ENCODE measurements around the gene PRRT2.
A peak's percentile ranks its signal among the peaks of the same experiment; 100 is the strongest.

Gene PRRT2

GRCh38 chr16:29819506-29819905 is 7.5 kb downstream of the PRRT2 start:
- TF ChIP-seq CTCF (IDR thresholded peaks at IDR 0.05; ENCODE audit: low read depth, low read length, missing control alignments) = no peak
- peak overlapping the region; percentile 90 for H3K4me3 ChIP-seq (ENCODE audit: low read depth, low read length)
- no peak for DNase-seq (ENCODE audit: low read depth)

- no peak for TF ChIP-seq CTCF (IDR thresholded peaks at IDR 0.05; ENCODE audit: low read depth, low read length, missing control alignments)
- peak within 1 kb of the TSS; percentile 90 for H3K4me3 ChIP-seq (ENCODE audit: low read depth, low read length)
- DNase-seq (ENCODE audit: low read depth) = no peak
Observed at GRCh38 chr16:29820271-29820701, 8.3 kb downstream of the PRRT2 start, which contains the start of gene MVP. TSS of gene MVP (plus strand) at chr16:29820462. CDS start at chr16:29830550, 10,088 bp downstream.

- TF ChIP-seq CTCF (IDR thresholded peaks at IDR 0.05; ENCODE audit: low read depth, low read length, missing control alignments) = no peak
- H3K4me3 ChIP-seq (ENCODE audit: low read depth, low read length) = peak overlapping the region; percentile 90
- DNase-seq (ENCODE audit: low read depth) = no peak
Observed at GRCh38 chr16:29820730-29821642, 9.0 kb downstream of the PRRT2 start.

GRCh38 chr16:29821643-29822115 is 9.7 kb downstream of the PRRT2 start:
- DNase-seq (ENCODE audit: low read depth) = no peak
- no peak for TF ChIP-seq CTCF (IDR thresholded peaks at IDR 0.05; ENCODE audit: low read depth, low read length, missing control alignments)
- H3K4me3 ChIP-seq (ENCODE audit: low read depth, low read length) = peak overlapping the region; percentile 90

- no peak for TF ChIP-seq CTCF (IDR thresholded peaks at IDR 0.05; ENCODE audit: low read depth, low read length, missing control alignments)
- no peak overlapping the region for H3K4me3 ChIP-seq (ENCODE audit: low read depth, low read length)
- no peak for DNase-seq (ENCODE audit: low read depth)
Observed at GRCh38 chr16:29824589-29825144, 12.7 kb downstream of the PRRT2 start.

- no peak for DNase-seq (ENCODE audit: low read depth)
- no peak overlapping the region for H3K4me3 ChIP-seq (ENCODE audit: low read depth, low read length)
Observed at GRCh38 chr16:29825145-29826044, 13.4 kb downstream of the PRRT2 start.

More at GRCh38 chr16:29825145-29826044, 13.4 kb downstream of the PRRT2 start:
- TF ChIP-seq CTCF (IDR thresholded peaks at IDR 0.05; ENCODE audit: low read depth, low read length, missing control alignments) = no peak

Measured in GM12864 (cell line).